Measurements from ENCODE around the gene TXNRD3. TPM values are rescaled to one million over a fixed set of nuclear protein-coding genes. Genes with fewer than 3 reads are reported as not detected.

TXNRD3 gene
- total RNA-seq, 1 donor from 2014 or later, result 4.1 TPM

DNA sequence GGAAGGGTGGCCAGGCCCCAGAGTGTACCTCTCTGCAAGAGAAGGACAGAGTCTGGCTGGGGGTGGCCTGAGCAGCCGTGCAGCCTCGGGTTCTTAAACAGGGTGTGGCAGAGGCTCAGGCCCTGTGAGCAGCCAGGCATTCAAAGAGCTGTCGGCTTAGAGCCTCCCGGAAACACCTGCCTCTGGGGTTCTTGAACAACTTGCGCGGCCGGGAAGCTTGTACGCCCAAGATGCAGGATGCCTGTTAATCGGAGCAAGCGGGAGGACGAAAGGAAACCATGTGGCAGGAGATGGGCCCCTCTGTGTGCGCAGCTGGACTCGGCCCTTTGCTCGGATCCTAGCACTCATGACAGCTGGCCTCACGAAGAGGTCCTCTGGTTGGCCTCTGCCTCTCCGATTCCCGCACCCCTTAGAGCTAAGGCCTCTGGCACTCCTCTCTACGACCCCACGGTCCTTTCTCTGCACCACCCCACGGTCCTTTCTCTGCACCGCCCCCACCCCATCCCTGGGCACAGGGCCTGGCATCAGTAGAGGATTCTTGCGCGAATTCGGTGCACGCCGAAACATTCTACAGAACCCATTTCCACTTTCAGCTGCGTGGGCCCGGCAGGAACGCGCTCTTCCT lies 23.9 kb upstream of the TXNRD3 start:
- Histone ChIP-seq H3K36me3 (no peaks in the 10 kb centered on the region), H3K27ac (replicated peaks) (no peak overlapping the region), H3K27me3 (ENCODE audit: low read depth) (peaks cover 28% of the 10 kb centered on the region), H3K4me3 (no peak overlapping the region), H3K4me1 (peaks cover 5% of the 10 kb centered on the region), H3K9me3 (replicated peaks) (peaks cover 10% of the 10 kb centered on the region)
- TF ChIP-seq, protein P1, sequence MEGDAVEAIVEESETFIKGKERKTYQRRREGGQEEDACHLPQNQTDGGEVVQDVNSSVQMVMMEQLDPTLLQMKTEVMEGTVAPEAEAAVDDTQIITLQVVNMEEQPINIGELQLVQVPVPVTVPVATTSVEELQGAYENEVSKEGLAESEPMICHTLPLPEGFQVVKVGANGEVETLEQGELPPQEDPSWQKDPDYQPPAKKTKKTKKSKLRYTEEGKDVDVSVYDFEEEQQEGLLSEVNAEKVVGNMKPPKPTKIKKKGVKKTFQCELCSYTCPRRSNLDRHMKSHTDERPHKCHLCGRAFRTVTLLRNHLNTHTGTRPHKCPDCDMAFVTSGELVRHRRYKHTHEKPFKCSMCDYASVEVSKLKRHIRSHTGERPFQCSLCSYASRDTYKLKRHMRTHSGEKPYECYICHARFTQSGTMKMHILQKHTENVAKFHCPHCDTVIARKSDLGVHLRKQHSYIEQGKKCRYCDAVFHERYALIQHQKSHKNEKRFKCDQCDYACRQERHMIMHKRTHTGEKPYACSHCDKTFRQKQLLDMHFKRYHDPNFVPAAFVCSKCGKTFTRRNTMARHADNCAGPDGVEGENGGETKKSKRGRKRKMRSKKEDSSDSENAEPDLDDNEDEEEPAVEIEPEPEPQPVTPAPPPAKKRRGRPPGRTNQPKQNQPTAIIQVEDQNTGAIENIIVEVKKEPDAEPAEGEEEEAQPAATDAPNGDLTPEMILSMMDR (IDR thresholded peaks at IDR 0.05; ENCODE audit: borderline replicate concordance), result no peak
- intact Hi-C loops (cut with micrococcal nuclease), result loop anchor here (5.0 kb wide), 1 partner anchor 863 kb away; no protein-coding TSS in a partner anchor
- no peak for DNase-seq

- Histone ChIP-seq H3K27me3 (ENCODE audit: low read depth) (peaks cover 29% of the 10 kb centered on the region), H3K4me3 (no peak overlapping the region), H3K9me3 (replicated peaks) (peaks cover 15% of the 10 kb centered on the region), H3K36me3 (no peaks in the 10 kb centered on the region), H3K4me1 (peaks cover 5% of the 10 kb centered on the region), H3K27ac (replicated peaks) (no peak overlapping the region)
- TF ChIP-seq, protein P1 (IDR thresholded peaks at IDR 0.05; ENCODE audit: borderline replicate concordance), result no peak
- DNase-seq, result no peak
- intact Hi-C loops (cut with micrococcal nuclease), result loop anchor here (5.0 kb wide), 1 partner anchor 864 kb away; no protein-coding TSS in a partner anchor
Measured at GRCh38 chr3:126677862-126678503, 23.1 kb upstream of the TXNRD3 start.

DNA sequence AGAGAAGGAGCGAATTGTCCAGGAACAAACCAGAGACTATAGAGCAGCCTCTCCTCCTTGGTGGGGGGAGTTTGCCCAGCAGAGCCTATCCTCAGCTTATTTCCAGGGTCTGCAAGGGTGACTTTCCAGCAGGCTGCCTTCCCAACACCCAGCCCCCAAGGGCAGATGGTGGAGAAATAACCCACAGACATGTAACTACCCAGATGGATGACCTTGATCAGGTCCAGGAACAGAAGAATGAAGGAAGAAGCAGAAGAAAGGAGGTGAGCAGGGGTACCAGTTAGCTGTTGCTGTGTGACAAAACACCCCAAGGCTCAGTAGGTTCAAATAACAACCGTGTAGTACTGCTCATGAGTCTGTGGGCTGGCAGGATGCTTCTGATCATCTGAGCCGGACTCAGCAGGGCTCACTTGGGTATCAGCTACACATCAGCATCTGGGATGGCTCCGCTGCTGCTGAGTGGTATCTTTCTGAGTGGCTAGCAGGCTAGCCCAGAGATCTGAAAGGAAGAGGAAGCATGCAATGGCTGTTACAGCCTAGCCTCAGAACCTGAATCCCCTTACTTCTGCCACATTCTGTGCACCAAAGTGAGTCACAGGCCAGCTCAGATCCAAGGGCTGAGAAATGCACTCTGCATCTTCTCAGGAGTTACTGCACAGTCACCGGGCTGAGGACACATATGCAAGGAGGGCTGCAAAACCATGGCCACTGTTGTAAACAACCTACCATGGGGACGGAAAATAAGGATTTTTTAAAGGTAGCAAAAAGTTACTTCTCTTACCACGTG lies 22.2 kb upstream of the TXNRD3 start:
- Histone ChIP-seq H3K27me3 (ENCODE audit: low read depth) (peaks cover 35% of the 10 kb centered on the region), H3K27ac (replicated peaks) (no peak overlapping the region), H3K4me1 (peaks cover 5% of the 10 kb centered on the region), H3K36me3 (no peaks in the 10 kb centered on the region), H3K9me3 (replicated peaks) (peaks cover 15% of the 10 kb centered on the region), H3K4me3 (no peak overlapping the region)
- intact Hi-C loops (cut with micrococcal nuclease), result loop anchor here (5.0 kb wide), 1 partner anchor 865 kb away; no protein-coding TSS in a partner anchor
- TF ChIP-seq, protein P1 (IDR thresholded peaks at IDR 0.05; ENCODE audit: borderline replicate concordance), result no peak
- DNase-seq, result no peak

DNA sequence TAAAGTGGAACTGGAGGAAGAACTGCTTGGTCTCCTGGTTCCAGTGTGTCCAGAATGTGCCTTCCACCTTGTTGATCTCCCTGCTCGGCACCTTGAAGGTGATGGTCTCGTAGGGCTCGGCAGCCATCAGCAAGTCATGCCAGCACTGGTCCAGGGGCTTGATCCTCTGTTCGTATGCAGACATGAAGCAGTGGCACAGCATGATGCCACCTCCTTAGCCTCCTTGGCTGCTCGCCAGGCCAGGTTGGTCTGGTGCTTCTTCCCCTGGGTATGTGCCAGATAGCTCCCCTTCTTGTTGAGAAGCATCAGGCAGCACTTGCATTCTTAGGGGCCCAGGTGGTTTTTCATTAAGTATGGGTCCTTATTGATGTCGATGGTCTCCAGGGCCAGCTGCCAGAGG lies 17.8 kb upstream of the TXNRD3 start:
- Histone ChIP-seq H3K27ac (replicated peaks) (no peak overlapping the region), H3K27me3 (ENCODE audit: low read depth) (peaks cover 21% of the 10 kb centered on the region), H3K9me3 (replicated peaks) (peaks cover 15% of the 10 kb centered on the region), H3K4me1 (no peaks in the 10 kb centered on the region), H3K36me3 (no peaks in the 10 kb centered on the region), H3K4me3 (no peak overlapping the region)
- intact Hi-C loops (cut with micrococcal nuclease), result no loop called here
- TF ChIP-seq, protein P1 (IDR thresholded peaks at IDR 0.05; ENCODE audit: borderline replicate concordance), result no peak
- no peak for DNase-seq

- peaks cover 17% of the 10 kb centered on the region for H3K27me3 ChIP-seq (ENCODE audit: low read depth)
- DNase-seq, result no peak
- H3K4me1 ChIP-seq, result no peaks in the 10 kb centered on the region
- no peaks in the 10 kb centered on the region for H3K36me3 ChIP-seq
- no peak overlapping the region for H3K4me3 ChIP-seq
- H3K27ac ChIP-seq (replicated peaks), result no peak overlapping the region
- intact Hi-C loops (cut with micrococcal nuclease), result no loop called here
- H3K9me3 ChIP-seq (replicated peaks), result peaks cover 15% of the 10 kb centered on the region
- TF ChIP-seq, protein P1 (IDR thresholded peaks at IDR 0.05; ENCODE audit: borderline replicate concordance), result no peak
Measured at GRCh38 chr3:126672340-126672739, 17.4 kb upstream of the TXNRD3 start.

All from left ventricle myocardium inferior (tissue), 1 donor.